Left forelimb (tissue), 1 donor: ENCODE measurements around the gene MPRIP.

Source experiments
- DNase-seq: peaks from one replicate; pipeline ENCODE4 v3.0.0-alpha.2; 2018; ENCODE audit warnings: low spot score

Gene MPRIP

DNA sequence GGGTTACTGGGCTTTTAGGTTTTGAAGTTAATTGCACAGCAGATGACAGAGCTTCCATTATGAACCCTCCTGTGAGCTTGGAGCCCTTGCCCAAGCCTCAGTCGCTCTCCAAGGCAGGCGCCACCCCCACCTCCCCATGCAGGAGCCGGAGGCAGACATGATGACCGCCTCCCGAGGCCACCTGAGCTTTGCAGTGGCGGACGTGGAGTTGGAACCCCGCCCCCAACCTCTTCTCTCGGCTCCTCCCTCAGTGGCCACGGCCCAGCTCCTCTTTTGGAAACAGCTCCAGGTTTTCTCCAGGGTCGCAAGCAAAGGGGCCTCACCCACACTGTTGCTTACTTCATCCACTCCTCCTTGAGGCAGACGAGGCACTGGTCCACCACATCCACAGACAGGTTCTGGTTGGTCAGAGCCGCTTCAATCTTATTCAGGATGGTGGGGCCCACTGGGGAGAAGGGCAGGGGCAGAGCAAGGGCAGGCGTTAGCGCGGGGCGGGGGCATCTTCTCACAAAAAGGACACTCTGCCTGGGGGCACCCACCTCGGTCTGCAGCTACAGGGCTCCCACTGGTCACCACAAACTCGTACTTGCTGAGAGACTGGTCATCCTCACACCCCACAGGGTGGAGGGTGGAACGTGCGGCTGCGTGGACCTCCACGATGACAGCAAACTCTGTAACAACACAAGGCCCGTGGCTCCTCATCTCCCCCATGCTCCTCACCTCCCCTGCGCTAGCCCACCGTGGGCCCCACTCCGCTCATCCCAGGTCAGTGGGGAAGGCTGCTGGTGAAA is 172.6 kb downstream of the MPRIP start:
- DNase-seq = no peak

GRCh38 chr17:17215575-17215974 is 173.3 kb downstream of the MPRIP start:
- DNase-seq = no peak

GRCh38 chr17:17216236-17216635 is 174.0 kb downstream of the MPRIP start:
- no peak for DNase-seq

DNA sequence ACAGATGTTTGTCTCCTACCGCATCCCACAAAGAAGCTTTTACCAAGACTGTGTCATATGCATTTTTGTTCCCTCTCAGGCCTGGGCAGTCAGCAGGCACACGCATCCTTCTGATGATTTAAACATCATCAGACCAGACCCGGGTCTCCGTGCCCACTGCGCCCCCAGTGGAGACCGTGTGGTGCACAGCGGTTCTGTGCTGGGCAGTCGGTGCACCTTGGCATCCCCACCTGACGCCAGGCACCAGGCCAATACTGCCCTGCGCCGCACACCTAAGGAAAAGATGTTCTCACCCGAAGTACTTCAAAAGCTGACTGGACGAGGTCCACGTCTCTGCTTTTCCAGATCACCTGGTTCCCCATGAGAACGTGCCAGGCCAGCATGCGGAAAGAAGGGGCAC is 174.5 kb downstream of the MPRIP start:
- no peak for DNase-seq

DNA sequence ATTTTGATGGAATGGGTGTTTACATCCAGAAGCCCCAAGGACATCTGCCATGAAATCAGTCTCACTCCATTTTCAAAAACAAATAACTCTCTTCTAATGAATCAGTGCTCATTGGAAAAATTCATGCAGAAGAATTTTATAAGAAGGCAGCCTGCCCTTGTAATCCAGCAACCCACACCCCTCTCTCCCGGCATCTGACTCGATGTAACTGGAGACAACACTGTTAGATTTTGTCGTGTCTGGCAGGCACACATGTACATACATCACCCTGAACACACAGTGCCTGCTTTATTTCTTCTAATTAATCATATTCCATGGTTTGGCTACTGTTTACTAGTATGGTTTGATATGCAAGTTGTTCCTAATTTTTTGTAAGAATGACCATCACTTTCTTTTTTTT is 175.7 kb downstream of the MPRIP start:
- DNase-seq = no peak

DNA sequence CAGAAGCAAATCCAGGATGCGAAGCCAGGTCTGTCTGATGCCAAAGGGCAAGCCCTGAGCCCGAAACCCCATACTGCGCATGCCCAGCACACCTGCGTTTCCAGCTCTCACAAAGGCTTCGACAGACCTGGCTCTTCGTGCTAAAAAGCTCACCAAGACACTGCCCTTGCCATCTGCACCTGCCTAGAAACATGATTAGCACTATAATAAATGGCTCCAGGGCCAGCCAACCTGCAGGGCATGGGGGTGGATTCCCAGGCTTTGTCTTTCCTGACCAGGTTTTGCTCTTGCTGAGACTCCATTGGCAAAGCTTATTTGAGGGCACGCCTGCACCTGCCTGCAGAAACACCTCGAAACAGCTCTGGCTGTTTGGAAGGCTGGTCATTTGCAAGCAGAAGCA is 178.3 kb downstream of the MPRIP start:
- DNase-seq = no peak

- no peak for DNase-seq
These were observed 179.1 kb downstream of the MPRIP start for GRCh38 chr17:17221329-17221728.

GRCh38 chr17:17223736-17224135 is 181.5 kb downstream of the MPRIP start:
- no peak for DNase-seq

- no peak for DNase-seq
These were observed 181.9 kb downstream of the MPRIP start for GRCh38 chr17:17224137-17224536.

DNA sequence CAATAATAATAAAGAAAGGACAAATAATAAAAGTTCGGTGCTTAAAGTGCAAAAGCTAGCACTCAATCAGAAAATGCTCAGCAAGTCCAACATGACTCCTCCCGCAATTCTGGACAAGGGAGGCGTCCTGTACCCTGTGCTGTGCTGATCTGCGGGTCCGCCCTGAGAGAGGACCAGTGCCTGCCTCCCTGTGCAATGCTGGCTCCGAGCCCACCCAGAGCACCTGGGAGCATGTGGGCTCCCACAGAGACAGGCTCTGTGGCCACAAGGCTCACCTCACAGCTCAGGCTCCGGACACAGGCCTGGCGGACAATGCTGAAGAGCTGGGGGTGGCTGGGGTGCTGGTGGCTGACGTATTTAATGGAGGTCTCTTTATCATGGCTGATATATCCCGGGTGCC is 183.6 kb downstream of the MPRIP start:
- DNase-seq = no peak

- no peak for DNase-seq
These were observed 184.4 kb downstream of the MPRIP start for GRCh38 chr17:17226451-17227265.

GRCh38 chr17:17227608-17228520 is 185.6 kb downstream of the MPRIP start:
- DNase-seq = no peak

DNA sequence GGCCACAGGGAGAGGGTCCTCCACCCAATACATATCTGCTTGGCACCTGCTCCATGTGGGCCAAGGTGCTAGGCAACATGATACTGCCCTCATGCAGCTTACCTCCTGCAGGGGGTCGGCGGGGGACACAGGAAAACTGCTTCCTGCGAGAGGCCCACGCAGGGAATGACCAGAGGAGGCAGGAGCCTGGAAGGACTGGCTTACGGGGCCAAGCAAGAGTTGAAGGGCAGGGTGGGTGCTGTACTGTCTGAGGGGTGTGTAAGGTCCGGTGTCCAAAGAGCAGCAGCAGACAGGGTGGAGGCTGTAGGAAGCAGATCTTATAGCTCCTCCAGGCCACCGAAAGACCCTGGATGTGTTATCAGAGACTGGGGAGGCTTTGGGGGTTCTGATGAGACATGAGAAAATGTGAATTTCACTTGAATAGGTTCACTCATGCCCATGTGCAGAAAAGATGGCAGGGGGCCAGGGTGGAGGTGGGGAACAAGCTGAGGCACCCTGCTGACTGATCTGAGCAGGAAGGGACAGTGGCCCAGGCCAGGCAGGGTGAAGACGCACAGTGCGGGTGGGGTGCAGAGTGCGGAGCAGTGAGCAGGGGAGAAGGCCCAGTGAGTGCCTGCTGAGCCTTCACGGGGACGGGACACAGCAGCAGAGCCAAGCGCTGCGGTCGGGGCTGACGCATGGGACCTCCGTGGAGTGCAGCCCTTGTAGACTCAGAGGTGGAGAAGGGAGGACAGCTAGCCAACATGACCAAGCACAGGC is 186.4 kb downstream of the MPRIP start:
- DNase-seq = no peak

DNA sequence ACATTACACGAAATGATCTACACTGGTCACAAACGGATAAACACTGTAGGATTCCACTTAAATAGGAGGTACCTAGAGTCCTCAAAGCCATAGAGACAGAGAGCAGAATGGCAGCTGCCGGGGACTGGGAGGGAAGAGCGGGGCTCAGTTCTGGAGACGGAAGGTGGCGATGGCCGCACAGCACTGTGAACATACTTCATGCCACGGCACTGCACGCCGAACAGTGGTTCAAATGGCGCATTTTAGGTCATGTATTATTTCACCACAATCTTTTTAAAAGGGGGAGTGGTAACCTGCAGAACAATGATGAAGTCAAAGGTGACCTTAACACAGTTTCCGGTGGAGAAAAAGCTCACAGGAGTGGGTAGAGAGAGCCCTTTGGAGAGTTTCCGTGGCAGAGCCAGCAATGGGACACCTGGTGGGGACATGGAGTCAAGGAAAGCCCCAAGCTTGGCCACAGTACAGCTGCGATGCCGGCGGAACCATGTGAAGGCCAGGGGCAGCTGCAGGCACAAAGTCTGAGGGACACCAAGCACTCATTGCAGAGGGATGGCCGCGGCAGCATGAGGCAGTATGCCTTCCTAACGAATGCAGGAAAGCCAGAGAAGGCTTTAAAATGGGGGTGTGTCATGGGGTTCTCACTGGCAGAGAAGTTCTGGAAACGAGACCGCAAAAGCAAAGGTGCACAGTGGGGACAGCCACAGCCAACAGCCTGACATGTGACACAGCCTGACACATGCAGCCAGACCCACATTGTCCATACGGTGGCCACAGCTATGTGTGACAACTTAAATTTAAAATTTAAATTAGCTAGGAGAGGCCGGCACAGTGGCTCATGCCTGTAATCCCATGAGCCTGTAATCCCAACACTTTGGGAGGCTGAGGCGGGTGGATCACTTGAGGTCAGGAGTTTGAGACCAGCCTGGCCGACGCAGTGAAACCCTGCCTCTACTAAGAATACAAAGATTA is 187.4 kb downstream of the MPRIP start:
- DNase-seq = no peak

DNA sequence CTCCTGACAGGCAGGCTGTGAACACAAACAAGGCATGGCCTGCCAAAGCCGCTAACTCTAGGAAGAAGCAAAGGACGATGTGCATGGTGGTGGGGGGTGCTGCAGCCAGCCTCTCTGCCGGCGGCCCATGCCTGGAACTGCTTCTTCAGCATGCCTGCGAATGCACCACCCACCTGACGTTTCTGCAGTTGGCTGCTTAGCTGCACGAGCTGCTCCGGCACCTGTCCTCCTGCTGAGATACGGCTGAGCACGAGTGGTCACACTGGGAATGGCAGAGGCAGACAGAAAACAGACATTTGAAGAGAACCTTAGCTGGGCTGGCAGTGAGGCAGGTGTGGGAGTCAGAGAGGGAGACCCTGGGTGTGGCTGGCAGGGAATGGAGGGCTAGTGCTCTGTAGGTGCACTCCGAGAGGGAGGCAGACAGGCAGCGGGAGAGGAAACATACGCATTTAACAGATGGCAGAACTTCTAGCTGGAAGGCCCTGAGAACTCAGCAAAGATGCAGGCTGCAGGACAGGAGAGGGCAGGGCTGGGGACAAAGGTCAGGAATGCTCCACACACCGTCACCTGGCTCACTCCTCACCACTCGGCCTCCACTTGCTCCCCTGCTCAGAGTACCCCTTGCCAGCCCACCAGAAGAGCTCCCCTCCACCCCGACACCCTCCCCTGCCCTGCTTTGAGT is 189.5 kb downstream of the MPRIP start:
- no peak for DNase-seq

GRCh38 chr17:17232303-17232621 is 190.0 kb downstream of the MPRIP start:
- DNase-seq = no peak

- no peak for DNase-seq
These were observed 193.2 kb downstream of the MPRIP start for GRCh38 chr17:17235212-17236174.

DNA sequence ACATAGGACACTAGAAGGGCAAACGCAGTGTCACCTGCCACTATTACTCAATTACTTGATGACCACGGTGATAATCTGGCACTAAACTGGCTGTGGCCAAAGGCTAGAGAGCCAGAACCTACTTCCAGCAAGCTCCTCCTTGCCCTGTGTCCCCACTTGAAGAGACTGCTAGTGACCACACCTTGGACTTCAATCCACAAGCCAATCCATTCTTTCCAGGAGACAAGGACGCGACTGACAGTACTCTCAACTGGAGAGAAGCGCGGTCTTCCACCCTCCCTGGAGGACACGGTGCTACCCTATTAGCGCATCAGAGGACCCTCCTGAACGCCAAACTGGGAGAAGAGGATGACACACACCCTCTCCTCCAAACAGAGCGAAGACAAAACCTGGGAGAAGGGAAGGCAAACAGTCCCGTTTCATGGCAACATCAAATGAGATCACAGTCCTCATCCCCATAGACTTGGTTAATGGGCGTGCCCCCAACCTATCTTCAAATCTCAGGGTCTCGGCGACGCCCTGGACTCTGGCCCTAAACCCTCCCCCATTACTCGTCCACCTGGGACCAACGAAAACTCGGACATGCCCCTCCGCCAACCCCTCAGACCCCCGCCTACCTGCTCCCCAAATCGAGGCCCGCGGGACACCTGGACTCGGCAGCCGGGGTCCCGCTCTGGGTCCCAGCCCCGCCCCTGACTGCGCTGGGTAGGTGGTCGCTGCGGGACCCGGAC is 194.2 kb downstream of the MPRIP start:
- DNase-seq = no peak
